ENCODE results near the gene CAMK1. TPM values are rescaled to one million over a fixed set of nuclear protein-coding genes. Genes with fewer than 3 reads are reported as not detected.

The CAMK1 gene
- total and polyA plus RNA-seq, 5 donors: 20.1 to 24.9 (median 21.6) TPM

DNA sequence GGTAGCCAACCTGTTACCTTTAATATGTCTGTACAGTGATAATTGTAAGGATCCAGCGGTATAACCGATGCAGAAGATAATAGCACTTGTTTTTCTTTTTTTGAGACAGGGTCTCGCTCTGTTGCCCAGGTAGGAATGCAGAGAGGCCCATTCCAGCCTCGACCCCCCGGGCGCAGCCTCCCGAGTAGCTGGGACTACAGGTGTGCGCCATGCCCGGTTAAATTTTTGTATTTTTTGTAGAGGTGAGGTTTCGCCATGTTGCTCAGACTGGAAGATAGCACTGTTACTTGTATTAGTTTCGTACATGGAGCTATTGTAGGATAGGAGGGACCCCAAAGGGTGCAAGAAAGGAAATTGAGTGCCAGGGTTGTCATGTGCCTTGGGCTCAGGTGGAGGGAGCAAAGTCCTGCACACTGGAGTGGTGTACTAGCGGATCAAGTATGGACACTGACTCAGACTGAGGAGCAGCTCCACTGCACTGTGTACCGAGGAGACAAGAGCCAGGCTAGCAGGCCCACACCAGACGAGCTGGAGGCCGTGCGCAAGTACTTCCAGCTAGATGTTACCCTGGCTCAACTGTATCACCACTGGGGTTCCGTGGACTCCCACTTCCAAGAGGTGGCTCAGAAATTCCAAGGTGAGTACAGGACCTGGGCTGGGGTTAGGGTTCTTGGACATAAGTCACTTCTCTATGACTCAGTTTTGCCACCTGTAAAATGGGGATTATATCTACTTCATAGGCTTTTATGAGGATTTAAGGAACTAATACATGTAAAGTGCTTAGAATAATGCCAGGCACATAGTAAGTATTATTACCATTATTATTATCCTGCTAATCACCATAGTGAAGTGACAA lies 19.0 kb downstream of the CAMK1 start:
- Histone ChIP-seq H3K27me3 (ENCODE audit: control insufficient read depth, insufficient read depth) (no peaks in the 10 kb centered on the region), H3K27ac (ENCODE audit: low read length) (peak overlapping the region; percentile 94), H3K4me1 (ENCODE audit: control insufficient read depth, insufficient read depth, low read length) (peaks cover 6% of the 10 kb centered on the region), H3K9me3 (ENCODE audit: control insufficient read depth, low read length) (no peaks in the 10 kb centered on the region), H3K4me3 (ENCODE audit: low read length) (peak overlapping the region; percentile 87)
- 41% methylated on average over 17 of the region's 17 CpGs for whole genome bisulfite sequencing
- ATAC-seq: no peak
- peak in 1 of 3 donors; percentile 49 for DNase-seq
- intact Hi-C loops (cut with DNase I): no loop called here

DNA sequence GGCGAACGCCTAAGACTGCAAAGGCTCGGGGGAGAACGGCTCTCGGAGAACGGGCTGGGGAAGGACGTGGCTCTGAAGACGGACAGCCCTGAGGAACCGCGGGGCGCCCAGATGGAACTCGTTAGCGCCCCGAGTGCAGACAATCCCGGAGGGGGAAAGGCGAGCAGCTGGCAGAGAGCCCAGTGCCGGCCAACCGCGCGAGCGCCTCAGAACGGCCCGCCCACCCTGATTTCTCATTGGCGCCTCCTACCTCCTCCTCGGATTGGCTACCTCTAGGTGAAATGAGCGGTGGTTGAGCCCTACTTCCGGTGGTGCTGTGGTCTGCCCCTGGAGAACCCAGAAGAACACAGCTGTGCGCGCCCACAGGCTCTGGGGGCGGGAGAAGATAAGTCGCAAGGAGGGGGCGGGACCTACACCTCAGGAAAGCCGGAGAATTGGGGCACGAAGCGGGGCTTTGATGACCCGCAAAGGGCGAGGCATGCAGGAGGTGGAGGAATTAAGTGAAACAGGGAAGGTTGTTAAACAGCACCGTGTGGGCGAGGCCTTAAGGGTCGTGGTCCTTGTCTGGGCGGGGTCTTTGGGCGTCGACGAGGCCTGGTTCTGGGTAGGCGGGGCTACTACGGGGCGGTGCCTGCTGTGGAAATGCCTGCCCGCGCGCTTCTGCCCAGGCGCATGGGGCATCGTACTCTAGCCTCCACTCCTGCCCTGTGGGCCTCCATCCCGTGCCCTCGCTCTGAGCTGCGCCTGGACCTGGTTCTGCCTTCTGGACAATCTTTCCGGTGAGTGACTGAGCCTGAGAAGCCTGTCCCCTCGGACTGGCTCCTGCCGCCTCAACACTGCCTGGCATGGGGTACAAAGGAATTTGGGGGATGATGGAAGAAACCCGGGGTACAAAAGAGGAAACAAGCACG lies 19.8 kb downstream of the CAMK1 start, which contains the start of gene OGG1:
TSS of gene OGG1 (plus strand) at position 308 of the 911 bp plus-strand sequence. CDS start at position 643, 335 bp downstream.
- WGBS: under 1% methylated on average over 60 of the region's 60 CpGs
- Histone ChIP-seq H3K27ac (ENCODE audit: low read length) (peak within 1 kb of the TSS; percentile 94), H3K9me3 (ENCODE audit: control insufficient read depth, low read length) (no peaks in the 10 kb centered on the region), H3K4me1 (ENCODE audit: control insufficient read depth, insufficient read depth, low read length) (peaks cover 6% of the 10 kb centered on the region), H3K27me3 (ENCODE audit: control insufficient read depth, insufficient read depth) (no peaks in the 10 kb centered on the region), H3K4me3 (ENCODE audit: low read length) (peak within 1 kb of the TSS; percentile 87)
- intact Hi-C loops (cut with DNase I): no loop called here
- peak; percentile 98 to 99 (median 99) for DNase-seq
- peak; percentile 98 for ATAC-seq

DNA sequence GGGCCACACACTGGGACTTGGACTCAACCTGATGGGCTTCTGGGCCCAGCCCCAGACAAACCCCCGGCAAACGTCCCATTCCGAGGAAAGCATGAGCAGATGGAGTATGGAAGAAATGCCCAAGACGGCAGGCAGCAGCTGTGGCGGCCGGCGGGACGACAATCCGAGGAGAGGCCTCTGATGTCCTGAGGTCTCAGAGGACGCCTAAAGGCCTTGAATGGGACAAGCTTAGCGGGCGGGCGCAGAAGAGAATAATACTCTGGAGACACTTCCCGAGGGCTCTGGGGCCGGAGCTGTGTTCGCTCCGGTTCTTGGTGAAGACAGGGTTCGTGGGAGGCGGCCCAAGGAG lies 20.5 kb downstream of the CAMK1 start:
- intact Hi-C loops (cut with DNase I): no loop called here
- DNase-seq (no peak), ATAC-seq (no peak)
- Histone ChIP-seq H3K4me3 (ENCODE audit: low read length) (peak overlapping the region; percentile 87), H3K9me3 (ENCODE audit: control insufficient read depth, low read length) (no peaks in the 10 kb centered on the region), H3K27me3 (ENCODE audit: control insufficient read depth, insufficient read depth) (no peaks in the 10 kb centered on the region), H3K4me1 (ENCODE audit: control insufficient read depth, insufficient read depth, low read length) (peaks cover 6% of the 10 kb centered on the region), H3K27ac (ENCODE audit: low read length) (peak overlapping the region; percentile 91)
- WGBS: 3% methylated on average over 19 of the region's 19 CpGs

DNA sequence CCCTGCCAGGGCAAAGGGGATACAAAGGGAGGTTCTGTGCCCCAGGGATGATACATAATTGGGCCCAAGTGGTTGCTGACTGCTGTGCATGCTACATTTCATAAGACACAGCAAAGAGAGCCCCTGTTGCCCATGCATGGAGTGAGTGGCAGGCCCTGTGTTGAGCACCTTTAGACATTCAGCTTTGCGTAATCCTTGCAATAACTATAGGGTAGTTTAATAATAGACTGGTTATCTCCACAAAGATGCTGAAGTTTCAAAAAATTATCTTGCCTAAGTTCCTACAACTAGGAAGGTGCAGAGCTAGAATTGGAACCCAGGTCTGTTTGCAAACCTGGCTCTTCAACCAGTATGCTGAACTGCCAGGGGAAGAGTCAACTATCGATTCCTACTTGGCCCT lies 21.7 kb downstream of the CAMK1 start:
- peaks cover 6% of the 10 kb centered on the region for H3K4me1 ChIP-seq (ENCODE audit: control insufficient read depth, insufficient read depth, low read length)
- H3K9me3 ChIP-seq (ENCODE audit: control insufficient read depth, low read length): no peaks in the 10 kb centered on the region
- ATAC-seq (no peak), DNase-seq (no peak)
- no peaks in the 10 kb centered on the region for H3K27me3 ChIP-seq (ENCODE audit: control insufficient read depth, insufficient read depth)
- 98% methylated on average over 2 of the region's 2 CpGs for WGBS
- H3K27ac ChIP-seq (ENCODE audit: low read length): no peak overlapping the region
- intact Hi-C loops (cut with DNase I): no loop called here
- H3K4me3 ChIP-seq (ENCODE audit: low read length): no peak overlapping the region

DNA sequence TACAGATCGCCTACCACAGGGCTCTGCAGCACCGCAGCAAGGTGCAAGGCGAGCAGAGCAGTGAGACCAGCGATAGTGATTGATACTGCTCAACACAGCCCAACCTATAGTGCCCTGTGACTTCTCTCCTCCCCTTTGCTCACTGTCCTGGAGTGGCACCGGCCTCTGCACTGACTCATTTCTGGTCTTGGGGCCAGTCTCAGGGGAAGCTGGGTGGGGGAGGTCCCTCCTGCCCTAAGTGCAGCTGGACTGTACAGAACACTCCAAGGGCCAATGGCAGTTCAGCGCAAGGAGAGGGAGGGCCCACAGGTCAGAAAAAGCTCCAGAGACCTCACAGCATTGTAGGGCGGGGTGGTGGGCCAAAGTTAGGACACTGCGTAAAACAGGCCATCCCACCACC lies 22.5 kb downstream of the CAMK1 start:
- Histone ChIP-seq H3K27me3 (ENCODE audit: control insufficient read depth, insufficient read depth) (no peaks in the 10 kb centered on the region), H3K4me3 (ENCODE audit: low read length) (no peak overlapping the region), H3K27ac (ENCODE audit: low read length) (no peak overlapping the region), H3K4me1 (ENCODE audit: control insufficient read depth, insufficient read depth, low read length) (peaks cover 6% of the 10 kb centered on the region), H3K9me3 (ENCODE audit: control insufficient read depth, low read length) (no peaks in the 10 kb centered on the region)
- intact Hi-C loops (cut with DNase I): no loop called here
- no peak for ATAC-seq
- WGBS: 88% methylated on average over 8 of the region's 8 CpGs
- no peak for DNase-seq

DNA sequence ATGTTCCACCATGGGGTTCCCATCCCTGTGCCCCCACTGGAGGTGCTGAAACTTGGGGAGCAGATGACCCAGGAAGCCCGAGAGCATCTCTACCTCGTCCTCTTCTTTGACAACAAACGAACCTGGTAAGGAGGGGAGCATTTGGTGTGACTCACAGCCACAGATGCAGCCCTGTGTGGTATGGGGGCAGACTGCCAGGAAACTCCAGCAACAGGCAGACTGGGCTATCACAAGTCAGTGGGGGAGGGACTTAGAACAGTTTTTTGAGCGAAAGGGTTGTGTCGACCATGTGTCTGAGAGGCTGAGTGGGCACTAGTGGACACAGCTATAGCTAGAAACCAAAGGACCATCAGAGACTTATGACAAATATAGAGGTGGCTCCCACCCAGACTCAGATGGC lies 23.4 kb downstream of the CAMK1 start:
- Histone ChIP-seq H3K27ac (ENCODE audit: low read length) (no peak overlapping the region), H3K9me3 (ENCODE audit: control insufficient read depth, low read length) (no peaks in the 10 kb centered on the region), H3K4me3 (ENCODE audit: low read length) (no peak overlapping the region), H3K4me1 (ENCODE audit: control insufficient read depth, insufficient read depth, low read length) (peaks cover 6% of the 10 kb centered on the region), H3K27me3 (ENCODE audit: control insufficient read depth, insufficient read depth) (no peaks in the 10 kb centered on the region)
- WGBS: 60% methylated on average over 5 of the region's 5 CpGs
- ATAC-seq (no peak), DNase-seq (no peak)
- intact Hi-C loops (cut with DNase I): no loop called here

DNA sequence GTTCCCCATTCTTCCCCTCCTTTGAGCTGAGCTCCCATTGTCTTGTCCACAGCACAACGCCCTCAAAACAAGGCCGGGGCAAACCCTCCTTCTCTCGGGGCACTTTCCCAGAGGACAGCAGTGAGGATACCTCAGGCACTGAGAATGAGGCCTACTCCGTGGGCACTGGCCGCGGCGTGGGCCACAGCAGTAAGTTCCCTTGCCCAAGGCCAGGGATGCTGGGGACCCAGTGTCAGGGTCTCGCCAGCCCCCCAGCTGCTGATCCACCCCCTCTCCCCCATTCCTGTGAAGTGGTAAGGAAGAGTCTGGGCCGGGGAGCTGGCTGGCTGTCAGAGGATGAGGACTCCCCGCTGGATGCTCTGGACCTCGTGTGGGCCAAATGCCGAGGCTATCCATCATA lies 24.2 kb downstream of the CAMK1 start:
- WGBS: 89% methylated on average over 12 of the region's 12 CpGs
- Histone ChIP-seq H3K9me3 (ENCODE audit: control insufficient read depth, low read length) (no peaks in the 10 kb centered on the region), H3K4me3 (ENCODE audit: low read length) (no peak overlapping the region), H3K27ac (ENCODE audit: low read length) (no peak overlapping the region), H3K4me1 (ENCODE audit: control insufficient read depth, insufficient read depth, low read length) (peaks cover 3% of the 10 kb centered on the region), H3K27me3 (ENCODE audit: control insufficient read depth, insufficient read depth) (no peaks in the 10 kb centered on the region)
- intact Hi-C loops (cut with DNase I): no loop called here
- DNase-seq (no peak), ATAC-seq (no peak)

DNA sequence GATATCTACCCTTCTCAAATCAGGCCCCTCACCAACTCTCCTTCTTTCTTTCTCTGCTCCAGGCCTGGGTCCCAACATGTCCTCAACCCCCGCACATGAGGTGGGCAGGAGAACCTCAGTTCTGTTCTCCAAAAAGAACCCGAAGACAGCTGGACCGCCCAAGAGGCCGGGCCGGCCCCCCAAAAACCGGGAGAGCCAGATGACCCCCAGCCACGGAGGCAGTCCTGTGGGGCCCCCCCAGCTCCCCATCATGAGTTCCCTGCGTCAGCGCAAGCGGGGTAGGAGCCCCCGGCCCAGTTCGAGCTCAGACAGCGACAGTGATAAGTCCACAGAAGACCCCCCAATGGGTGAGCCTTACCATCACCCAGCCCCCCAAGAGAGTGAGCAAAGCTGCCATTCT lies 25.6 kb downstream of the CAMK1 start:
- Histone ChIP-seq H3K9me3 (ENCODE audit: control insufficient read depth, low read length) (no peaks in the 10 kb centered on the region), H3K27ac (ENCODE audit: low read length) (no peak overlapping the region), H3K4me1 (ENCODE audit: control insufficient read depth, insufficient read depth, low read length) (peaks cover 2% of the 10 kb centered on the region), H3K4me3 (ENCODE audit: low read length) (no peak overlapping the region), H3K27me3 (ENCODE audit: control insufficient read depth, insufficient read depth) (no peaks in the 10 kb centered on the region)
- DNase-seq: no peak
- intact Hi-C loops (cut with DNase I): no loop called here
- no peak for ATAC-seq
- WGBS: 96% methylated on average over 13 of the region's 13 CpGs

DNA sequence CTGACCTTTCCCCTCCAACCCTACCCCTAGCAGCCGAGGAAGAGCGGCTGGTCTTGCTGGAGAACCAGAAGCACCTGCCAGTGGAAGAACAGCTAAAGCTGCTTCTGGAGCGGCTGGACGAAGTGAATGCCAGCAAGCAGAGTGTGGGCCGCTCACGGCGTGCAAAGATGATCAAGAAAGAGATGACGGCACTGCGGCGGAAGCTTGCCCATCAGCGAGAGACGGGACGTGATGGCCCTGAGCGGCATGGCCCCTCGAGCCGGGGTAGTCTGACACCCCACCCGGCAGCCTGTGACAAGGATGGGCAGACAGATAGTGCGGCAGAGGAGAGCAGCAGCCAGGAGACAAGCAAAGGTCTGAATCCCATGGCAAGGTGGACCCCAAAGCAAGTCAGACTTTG lies 26.2 kb downstream of the CAMK1 start:
- Histone ChIP-seq H3K27me3 (ENCODE audit: control insufficient read depth, insufficient read depth) (no peaks in the 10 kb centered on the region), H3K4me1 (ENCODE audit: control insufficient read depth, insufficient read depth, low read length) (no peaks in the 10 kb centered on the region), H3K4me3 (ENCODE audit: low read length) (no peak overlapping the region), H3K9me3 (ENCODE audit: control insufficient read depth, low read length) (no peaks in the 10 kb centered on the region), H3K27ac (ENCODE audit: low read length) (no peak overlapping the region)
- WGBS: 96% methylated on average over 18 of the region's 18 CpGs
- DNase-seq (no peak), ATAC-seq (no peak)
- intact Hi-C loops (cut with DNase I): no loop called here

DNA sequence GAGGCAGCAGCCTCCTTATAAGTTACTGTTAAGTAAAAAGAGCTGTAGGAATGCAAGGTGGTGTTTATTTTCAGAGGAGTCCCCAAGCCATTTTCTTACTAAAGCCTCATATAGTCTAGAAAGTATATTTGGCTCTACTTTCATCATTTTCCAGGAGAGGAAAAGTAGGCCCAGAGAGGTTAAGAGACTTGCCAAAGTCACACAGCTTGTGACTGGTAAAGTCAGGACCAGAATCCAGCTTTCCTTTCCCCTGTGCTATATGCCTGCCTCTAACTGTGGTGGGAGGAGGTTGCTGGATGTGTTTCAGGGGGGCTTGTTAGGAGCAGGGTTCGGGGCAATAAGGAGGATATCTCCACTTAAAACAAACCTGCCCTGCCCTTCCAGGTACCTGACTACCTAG lies 27.2 kb downstream of the CAMK1 start:
- 91% methylated on average over 1 of the region's 1 CpG for WGBS
- intact Hi-C loops (cut with DNase I): no loop called here
- no peak overlapping the region for H3K4me3 ChIP-seq (ENCODE audit: low read length)
- H3K27me3 ChIP-seq (ENCODE audit: control insufficient read depth, insufficient read depth): no peaks in the 10 kb centered on the region
- H3K27ac ChIP-seq (ENCODE audit: low read length): no peak overlapping the region
- no peaks in the 10 kb centered on the region for H3K4me1 ChIP-seq (ENCODE audit: control insufficient read depth, insufficient read depth, low read length)
- DNase-seq (no peak), ATAC-seq (no peak)
- no peaks in the 10 kb centered on the region for H3K9me3 ChIP-seq (ENCODE audit: control insufficient read depth, low read length)

DNA sequence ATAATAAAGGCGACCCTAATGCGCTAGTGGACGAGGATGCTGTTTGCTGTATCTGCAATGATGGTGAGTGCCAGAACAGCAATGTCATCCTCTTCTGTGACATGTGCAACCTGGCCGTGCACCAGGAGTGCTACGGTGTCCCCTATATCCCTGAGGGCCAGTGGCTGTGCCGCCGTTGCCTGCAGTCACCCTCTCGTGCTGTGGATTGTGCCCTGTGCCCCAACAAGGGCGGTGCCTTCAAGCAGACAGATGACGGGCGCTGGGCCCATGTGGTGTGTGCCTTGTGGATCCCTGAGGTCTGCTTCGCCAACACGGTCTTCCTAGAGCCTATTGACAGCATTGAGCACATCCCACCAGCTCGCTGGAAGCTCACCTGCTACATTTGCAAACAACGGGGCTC lies 30.6 kb downstream of the CAMK1 start:
- Histone ChIP-seq H3K27me3 (ENCODE audit: control insufficient read depth, insufficient read depth) (no peaks in the 10 kb centered on the region), H3K4me3 (ENCODE audit: low read length) (no peak overlapping the region), H3K4me1 (ENCODE audit: control insufficient read depth, insufficient read depth, low read length) (no peaks in the 10 kb centered on the region), H3K9me3 (ENCODE audit: control insufficient read depth, low read length) (no peaks in the 10 kb centered on the region), H3K27ac (ENCODE audit: low read length) (no peak overlapping the region)
- WGBS: 91% methylated on average over 15 of the region's 15 CpGs
- ATAC-seq: no peak
- no peak for DNase-seq
- intact Hi-C loops (cut with DNase I): loop anchor here in 1 of 4 donors (10.0 kb wide), 1 partner anchor 46 kb away; no protein-coding TSS in a partner anchor
